ENCODE results near the gene PDAP1. TPM values are rescaled to one million over a fixed set of nuclear protein-coding genes. Genes with fewer than 3 reads are reported as not detected.
"Not testable (repeated sequence)": the region's sequence is repeated elsewhere in the genome, so short reads cannot be mapped to it uniquely, and the experiment has no call there.

Gene PDAP1
- total RNA-seq, 1 experiment from 2014 or later: 180 TPM

DNA sequence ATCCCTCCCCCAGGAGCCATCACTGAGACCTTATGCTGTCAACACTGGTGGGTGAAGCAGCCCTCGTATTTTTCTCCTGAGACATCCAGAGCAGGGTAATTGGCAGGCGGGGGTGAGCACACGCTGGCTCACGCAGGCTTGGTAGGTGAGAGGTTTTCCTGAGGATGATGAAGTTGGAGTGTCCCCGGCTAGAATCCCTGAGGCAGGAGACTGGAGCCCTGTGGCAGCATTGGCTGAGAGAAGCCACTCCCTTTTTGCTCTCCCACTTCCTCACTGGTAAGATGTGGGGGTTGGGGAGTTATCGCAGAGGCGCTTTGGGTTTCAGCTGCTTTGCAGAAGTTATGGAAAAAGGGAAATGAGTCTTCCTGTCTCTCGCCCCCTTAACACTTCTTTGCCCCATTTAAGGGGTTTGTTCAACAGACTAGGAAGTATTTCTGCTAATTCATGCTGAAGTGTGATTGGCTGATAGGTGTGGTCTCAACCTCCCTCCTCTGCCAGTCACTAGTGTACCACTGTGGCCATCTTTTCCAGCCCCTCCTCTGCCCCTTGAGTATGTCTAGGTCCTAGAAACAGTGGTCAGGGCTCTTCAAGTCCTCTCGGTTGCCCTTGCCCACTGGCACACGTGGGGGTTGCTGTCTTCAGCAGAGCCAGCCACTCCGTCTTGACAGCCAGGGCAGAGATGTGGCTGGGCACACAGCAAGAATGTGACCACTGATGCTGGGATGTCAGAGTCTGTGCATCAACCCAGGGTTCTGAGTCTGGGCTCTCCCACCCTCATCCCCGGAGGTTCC is 28.2 kb downstream of the PDAP1 start:
- Histone ChIP-seq H3K9me3 (ENCODE audit: insufficient read depth, low read depth) (no peaks in the 10 kb centered on the region), H3K4me1 (replicated peaks; ENCODE audit: insufficient read depth) (peaks cover 17% of the 10 kb centered on the region), H3K27ac (no peak overlapping the region), H3K27me3 (ENCODE audit: insufficient read depth, low read depth) (no peaks in the 10 kb centered on the region), H3K4me3 (no peak overlapping the region), H3K9me2 (ENCODE audit: insufficient read depth) (no peaks in the 10 kb centered on the region), H3K4me2 (no peak overlapping the region), H2AFZ (no peak overlapping the region), H3K36me3 (ENCODE audit: low read depth) (no peaks in the 10 kb centered on the region), H3F3A (ENCODE audit: insufficient read depth, low read depth) (peaks cover 19% of the 10 kb centered on the region; the same call in 1 of the 2 replicates), H4K20me1 (ENCODE audit: insufficient read depth) (peaks cover 27% of the 10 kb centered on the region), H3K79me2 (ENCODE audit: low read depth) (peaks cover 53% of the 10 kb centered on the region)
- no peak for DNase-seq
- no peak for TF ChIP-seq EZH2 (IDR thresholded peaks at IDR 0.05; ENCODE audit: low read depth)
- TF ChIP-seq, protein P1, sequence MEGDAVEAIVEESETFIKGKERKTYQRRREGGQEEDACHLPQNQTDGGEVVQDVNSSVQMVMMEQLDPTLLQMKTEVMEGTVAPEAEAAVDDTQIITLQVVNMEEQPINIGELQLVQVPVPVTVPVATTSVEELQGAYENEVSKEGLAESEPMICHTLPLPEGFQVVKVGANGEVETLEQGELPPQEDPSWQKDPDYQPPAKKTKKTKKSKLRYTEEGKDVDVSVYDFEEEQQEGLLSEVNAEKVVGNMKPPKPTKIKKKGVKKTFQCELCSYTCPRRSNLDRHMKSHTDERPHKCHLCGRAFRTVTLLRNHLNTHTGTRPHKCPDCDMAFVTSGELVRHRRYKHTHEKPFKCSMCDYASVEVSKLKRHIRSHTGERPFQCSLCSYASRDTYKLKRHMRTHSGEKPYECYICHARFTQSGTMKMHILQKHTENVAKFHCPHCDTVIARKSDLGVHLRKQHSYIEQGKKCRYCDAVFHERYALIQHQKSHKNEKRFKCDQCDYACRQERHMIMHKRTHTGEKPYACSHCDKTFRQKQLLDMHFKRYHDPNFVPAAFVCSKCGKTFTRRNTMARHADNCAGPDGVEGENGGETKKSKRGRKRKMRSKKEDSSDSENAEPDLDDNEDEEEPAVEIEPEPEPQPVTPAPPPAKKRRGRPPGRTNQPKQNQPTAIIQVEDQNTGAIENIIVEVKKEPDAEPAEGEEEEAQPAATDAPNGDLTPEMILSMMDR (conservative IDR thresholded peaks at IDR 0.05): no peak
- ChIA-PET POLR2A (ENCODE audit: unreplicated experiment) (no interaction called here), CTCF (no interaction called here)
- intact Hi-C loops (cut with micrococcal nuclease; ENCODE audit: unreplicated experiment): no loop called here
- BruUV-seq (replicated peaks): no TSS peak

DNA sequence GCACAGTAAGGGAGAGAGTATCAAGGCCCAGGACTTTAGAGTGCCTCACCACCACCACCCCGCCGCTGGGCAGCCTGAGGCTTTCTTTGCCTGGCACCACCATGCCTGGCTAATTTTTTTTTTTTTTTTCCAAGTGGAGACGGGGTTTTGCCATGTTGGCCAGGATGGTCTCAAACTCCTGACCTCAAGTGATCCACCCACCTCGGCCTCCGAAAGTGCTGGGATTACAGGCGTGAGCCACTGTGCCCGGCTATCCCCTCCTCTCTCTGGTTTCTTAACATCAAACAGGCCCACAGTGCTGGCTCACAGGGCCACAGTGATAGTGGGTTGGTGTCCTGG is 28.7 kb downstream of the PDAP1 start:
- H3K4me2 ChIP-seq; DNase-seq; H3K9me2 ChIP-seq (ENCODE audit: insufficient read depth); H3K4me3 ChIP-seq; BruUV-seq (replicated peaks); H3K9me3 ChIP-seq (ENCODE audit: insufficient read depth, low read depth); H3K27me3 ChIP-seq (ENCODE audit: insufficient read depth, low read depth); H3K36me3 ChIP-seq (ENCODE audit: low read depth); H2AFZ ChIP-seq; H3K27ac ChIP-seq; CTCF ChIA-PET: not testable (repeated sequence)
- Histone ChIP-seq H3K79me2 (ENCODE audit: low read depth) (peaks cover 53% of the 10 kb centered on the region), H3K4me1 (replicated peaks; ENCODE audit: insufficient read depth) (peaks cover 17% of the 10 kb centered on the region), H4K20me1 (ENCODE audit: insufficient read depth) (peaks cover 27% of the 10 kb centered on the region), H3F3A (ENCODE audit: insufficient read depth, low read depth) (peaks cover 19% of the 10 kb centered on the region; the same call in 1 of the 2 replicates)
- intact Hi-C loops (cut with micrococcal nuclease; ENCODE audit: unreplicated experiment): loop anchor here (10.0 kb wide), 1 partner anchor 105 kb away; the partner anchor contains the start of gene MYH16
- POLR2A ChIA-PET (ENCODE audit: unreplicated experiment): interaction anchor here (0.7 kb wide), 1 partner anchor 236 kb away, joined by 17 read pairs; no protein-coding TSS in a partner anchor

DNA sequence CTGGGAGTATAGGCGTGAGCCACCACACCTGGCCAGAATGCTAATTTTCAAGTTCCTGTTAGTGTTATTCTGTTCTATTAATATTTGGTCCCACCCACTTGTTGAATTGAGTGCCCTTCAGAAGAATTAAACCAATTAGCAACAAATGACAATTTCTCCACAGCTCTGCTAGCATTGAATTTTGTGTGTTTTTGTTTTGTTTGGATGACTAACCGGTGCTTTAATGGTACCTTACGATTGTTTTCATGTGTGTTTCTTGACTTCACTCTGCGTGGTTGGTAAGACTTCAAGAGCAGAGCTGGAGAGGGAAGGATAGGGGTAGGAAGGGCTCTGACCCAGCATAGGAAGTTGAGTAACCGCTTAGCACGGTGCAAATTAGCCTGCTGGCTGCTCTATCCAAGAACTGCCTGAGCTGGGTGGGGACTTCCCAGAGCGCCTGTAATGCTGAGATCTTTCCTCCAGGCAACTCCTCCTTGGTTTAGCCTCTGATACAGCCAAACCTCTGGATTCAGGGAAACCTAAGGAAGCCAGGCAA is 29.3 kb downstream of the PDAP1 start:
- POLR2A ChIA-PET (ENCODE audit: unreplicated experiment): interaction anchor here (0.7 kb wide), 1 partner anchor 237 kb away, joined by 17 read pairs; no protein-coding TSS in a partner anchor
- H3K4me1 ChIP-seq (replicated peaks; ENCODE audit: insufficient read depth): peaks cover 17% of the 10 kb centered on the region
- H3K9me2 ChIP-seq (ENCODE audit: insufficient read depth): no peaks in the 10 kb centered on the region
- H3K9me3 ChIP-seq (ENCODE audit: insufficient read depth, low read depth): no peaks in the 10 kb centered on the region
- peaks cover 53% of the 10 kb centered on the region for H3K79me2 ChIP-seq (ENCODE audit: low read depth)
- H4K20me1 ChIP-seq (ENCODE audit: insufficient read depth): peaks cover 23% of the 10 kb centered on the region
- no peak overlapping the region for H3K27ac ChIP-seq
- peaks cover 19% of the 10 kb centered on the region; the same call in 1 of the 2 replicates for H3F3A ChIP-seq (ENCODE audit: insufficient read depth, low read depth)
- no peaks in the 10 kb centered on the region for H3K27me3 ChIP-seq (ENCODE audit: insufficient read depth, low read depth)
- no peak overlapping the region for H2AFZ ChIP-seq
- intact Hi-C loops (cut with micrococcal nuclease; ENCODE audit: unreplicated experiment): loop anchor here (10.0 kb wide), 1 partner anchor 104 kb away; the partner anchor contains the start of gene MYH16
- H3K36me3 ChIP-seq (ENCODE audit: low read depth): no peaks in the 10 kb centered on the region
- H3K4me3 ChIP-seq: no peak overlapping the region
- TF ChIP-seq EZH2 (IDR thresholded peaks at IDR 0.05; ENCODE audit: low read depth): no peak
- TF ChIP-seq, protein P1 (conservative IDR thresholded peaks at IDR 0.05): no peak
- DNase-seq: peak in 1 of 2 experiments; percentile 29
- no peak overlapping the region for H3K4me2 ChIP-seq
- CTCF ChIA-PET: no interaction called here
- no TSS peak for BruUV-seq (replicated peaks)
